GM20000 (cell line): ENCODE measurements around the gene ELMO3.

Experiments used
- DNase-seq: peaks from one replicate; pipeline ENCODE4 v3.0.0; 2012; ENCODE audit warnings: low spot score
- TF ChIP-seq, protein P1 (sequence below): IDR thresholded peaks from 2 replicates; pipeline ENCODE4 v1.5.1; 2012; ENCODE audit warnings: mild to moderate bottlenecking, control low read depth; ENCODE audit errors: extremely low read depth, missing control alignments

Gene ELMO3

DNA sequence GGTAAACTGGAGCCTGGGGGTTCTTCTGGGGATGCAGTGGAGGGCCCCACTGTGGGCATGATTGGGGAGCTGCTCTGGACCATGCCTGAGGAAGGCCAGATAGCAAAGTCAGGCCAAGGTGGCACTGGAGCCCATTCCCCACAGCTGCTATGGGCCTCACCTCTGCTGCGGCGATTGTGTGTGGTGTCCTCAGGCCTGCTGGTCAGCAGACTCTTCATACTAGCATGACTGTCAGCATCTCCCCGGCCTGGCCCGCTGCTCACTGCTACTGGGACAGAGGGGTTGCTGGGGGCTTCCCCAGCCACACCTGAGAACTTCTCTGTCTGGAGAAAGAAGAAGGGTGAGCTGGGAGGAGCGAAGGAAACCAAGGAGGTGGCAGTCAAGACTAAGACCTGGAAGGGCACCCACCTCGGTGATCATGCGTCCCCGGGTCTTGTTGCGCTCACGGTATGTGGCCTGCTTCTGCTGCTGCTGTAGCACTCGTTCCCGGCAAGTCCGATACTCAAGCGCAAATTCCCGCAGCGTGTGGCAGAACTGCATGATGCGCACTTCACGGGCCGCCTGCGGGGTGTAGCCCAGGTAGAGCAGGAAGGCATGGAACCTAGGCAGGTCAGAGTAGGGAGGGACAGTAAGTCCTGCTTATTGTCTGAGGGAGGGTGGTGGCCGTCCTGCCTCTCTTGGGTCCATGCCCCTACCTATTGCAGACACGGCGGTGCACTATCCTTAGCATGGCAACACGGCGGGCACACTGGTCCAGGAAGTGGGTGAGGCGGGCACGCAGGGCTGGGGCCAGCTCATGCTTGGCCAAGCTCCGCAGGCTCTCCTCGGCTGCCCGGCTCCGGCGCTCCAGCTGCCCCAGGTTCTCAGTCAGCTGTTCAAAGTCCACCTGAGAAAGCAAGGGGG, 31.2 kb downstream of the ELMO3 start:
- TF ChIP-seq, protein P1, sequence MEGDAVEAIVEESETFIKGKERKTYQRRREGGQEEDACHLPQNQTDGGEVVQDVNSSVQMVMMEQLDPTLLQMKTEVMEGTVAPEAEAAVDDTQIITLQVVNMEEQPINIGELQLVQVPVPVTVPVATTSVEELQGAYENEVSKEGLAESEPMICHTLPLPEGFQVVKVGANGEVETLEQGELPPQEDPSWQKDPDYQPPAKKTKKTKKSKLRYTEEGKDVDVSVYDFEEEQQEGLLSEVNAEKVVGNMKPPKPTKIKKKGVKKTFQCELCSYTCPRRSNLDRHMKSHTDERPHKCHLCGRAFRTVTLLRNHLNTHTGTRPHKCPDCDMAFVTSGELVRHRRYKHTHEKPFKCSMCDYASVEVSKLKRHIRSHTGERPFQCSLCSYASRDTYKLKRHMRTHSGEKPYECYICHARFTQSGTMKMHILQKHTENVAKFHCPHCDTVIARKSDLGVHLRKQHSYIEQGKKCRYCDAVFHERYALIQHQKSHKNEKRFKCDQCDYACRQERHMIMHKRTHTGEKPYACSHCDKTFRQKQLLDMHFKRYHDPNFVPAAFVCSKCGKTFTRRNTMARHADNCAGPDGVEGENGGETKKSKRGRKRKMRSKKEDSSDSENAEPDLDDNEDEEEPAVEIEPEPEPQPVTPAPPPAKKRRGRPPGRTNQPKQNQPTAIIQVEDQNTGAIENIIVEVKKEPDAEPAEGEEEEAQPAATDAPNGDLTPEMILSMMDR: no peak
- no peak for DNase-seq

DNA sequence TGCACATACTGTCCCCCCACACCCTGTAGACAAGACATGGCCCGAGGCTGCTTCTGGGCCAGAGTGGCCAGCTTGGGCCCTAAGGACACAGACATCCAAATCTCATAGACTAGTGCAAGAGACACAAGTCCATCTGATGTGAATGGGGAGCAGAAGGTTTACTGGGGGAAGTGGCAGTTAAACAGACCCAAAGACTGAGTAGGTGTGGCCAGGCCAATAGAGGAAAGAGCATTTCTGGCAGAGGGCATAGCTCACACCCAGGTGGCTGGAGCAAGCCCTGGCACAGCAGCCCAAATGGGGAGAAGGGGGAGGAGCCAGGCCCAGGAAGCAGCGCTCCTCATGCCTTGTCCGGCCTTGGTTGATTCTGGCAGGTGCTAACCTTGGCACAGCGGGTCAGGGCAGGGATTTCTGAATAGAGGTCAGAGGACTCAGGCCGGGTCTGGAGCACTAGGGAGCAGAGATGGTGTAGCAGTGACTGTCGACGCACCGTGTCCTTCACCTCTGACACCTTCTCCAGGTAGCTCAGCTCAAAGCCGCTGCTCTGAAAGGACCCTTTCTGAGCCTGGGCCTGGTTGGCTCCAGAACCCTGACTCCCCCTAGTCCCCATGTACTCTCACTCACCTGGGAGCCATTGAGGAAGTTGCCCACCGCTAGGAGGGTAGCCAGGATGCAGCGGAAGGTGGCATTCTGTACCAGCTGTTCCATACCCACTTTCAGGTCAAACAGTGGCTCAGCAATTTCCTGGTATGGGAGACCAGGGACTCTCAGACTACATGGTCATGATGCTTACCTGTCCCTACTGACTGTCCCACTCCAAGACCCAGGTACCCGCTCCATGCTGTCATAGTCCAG, 32.1 kb downstream of the ELMO3 start:
- TF ChIP-seq, protein P1: no peak
- DNase-seq: no peak

DNA sequence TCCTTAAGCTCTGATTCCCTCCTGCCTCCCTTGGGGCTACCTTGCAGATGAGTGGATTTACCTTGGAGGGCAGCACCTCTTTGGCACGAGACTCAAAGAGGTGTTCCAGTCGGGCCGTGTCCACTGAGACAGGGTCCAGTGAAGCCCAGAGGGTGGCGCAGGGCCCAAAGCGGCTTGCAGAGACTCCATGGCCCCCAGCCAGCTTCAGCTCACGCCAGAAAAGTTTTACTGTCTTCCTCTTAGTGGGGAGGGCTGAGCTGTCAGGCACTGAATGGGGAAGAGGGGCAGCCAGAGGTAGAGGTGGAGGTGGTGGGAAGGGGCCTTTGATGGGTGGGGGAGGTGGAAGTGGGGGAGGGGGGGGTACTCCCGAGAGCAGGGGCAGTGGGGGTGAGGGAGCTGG, 34.7 kb downstream of the ELMO3 start:
- no peak for DNase-seq
- TF ChIP-seq, protein P1: no peak

DNA sequence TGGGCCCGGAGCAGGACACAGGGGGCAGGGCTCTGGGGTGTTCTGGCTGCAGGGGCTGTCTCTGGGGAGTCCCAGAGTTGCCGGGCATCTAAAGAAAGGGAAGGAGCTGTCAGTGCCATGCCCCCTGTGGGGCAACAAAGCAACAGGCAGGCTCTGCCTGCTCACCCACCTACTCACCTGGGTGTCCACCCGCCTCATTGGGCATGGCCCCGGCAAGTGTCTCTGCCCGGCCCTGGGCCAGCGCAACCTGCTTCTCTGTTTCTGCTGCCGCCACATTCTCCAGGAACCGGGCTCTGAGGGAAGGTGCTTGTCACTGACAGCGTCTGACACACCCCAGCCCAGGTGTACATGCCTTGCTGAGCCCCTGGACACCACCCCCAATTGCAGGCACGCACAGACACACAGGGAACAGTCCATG, 35.3 kb downstream of the ELMO3 start:
- DNase-seq: no peak
- TF ChIP-seq, protein P1: no peak

DNA sequence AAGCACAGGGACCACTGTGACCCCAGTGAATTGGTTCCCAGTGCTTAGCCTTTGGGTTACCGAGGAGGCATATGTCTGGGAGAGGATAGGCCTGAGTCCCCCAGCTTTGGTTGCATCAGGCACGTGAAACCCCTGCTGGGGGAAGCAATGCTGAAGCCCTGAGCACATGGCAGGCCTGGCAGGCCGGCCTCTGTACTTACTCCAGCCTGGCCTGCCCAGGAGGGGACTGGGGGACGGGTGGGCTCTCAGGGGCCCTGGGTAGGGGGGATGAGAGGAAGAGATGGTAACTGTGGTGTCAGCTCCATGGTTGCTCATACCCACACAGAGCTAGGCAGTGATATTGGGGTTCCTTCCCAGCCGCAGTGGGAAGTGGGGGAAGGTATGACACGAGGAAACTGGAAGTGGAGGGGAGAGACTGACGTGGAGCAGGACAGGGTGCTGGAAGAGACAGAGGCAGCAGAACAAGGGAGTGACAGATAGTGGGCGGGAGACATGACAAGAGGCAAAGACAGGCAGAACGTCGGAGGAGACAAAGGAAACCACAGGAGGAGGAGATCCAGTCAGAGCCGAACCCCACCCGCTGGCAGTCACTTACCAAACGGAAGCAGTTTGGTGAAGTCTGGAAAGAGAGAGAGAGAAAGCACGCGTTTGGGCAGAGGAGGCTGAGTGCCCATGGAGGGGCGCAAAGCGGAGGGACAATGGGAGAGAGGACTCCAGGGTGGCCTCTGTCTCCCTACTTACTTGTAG, 37.1 kb downstream of the ELMO3 start:
- TF ChIP-seq, protein P1: no peak
- no peak for DNase-seq

DNA sequence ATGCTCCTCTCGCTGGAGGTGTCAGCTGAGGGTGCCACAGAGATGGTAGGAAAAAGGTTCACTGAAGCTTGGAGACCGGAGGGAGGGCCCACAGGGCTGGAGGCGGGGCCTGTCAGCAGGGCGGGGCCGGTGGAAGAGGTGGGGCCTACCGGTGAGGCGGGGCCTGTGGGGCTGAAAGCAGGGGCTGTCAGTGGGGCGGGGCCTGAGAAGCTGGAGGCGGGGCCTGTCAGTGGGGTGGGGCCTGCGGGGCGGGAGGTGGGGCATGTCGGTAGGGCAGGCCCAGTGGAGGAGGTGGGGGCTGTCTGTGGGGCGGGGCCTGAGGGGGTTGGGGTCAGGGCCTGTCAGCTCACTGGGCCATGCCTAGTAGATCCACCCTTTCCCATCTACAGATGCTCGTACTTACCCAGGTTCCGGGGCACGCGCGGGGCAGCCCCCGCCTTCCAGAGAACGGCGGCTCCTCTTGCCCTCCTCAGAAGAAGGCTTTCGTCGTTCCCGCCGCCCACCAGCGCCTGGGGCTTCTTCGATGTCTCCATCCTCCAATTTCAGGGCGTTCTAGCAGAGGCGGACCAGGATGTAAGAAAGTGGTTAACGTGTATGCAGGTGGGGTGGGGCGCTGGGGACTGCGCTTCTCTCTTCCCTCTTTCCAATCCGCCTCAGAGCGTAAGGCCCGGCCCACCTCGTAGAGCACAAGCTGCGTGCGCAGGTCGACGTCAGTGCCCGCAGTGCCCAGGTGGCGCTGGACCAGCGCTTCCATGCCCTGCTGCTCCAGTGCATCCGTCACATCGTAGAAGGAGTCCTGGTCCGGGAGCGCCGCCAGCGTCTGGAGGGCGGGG, 37.8 kb downstream of the ELMO3 start:
- TF ChIP-seq, protein P1: no peak
- peak; percentile 76 for DNase-seq
